Keratinocyte (primary cell): ENCODE measurements around the gene MYO16. TPM values are rescaled to one million over a fixed set of nuclear protein-coding genes. Genes with fewer than 3 reads are reported as not detected.
"Not testable (repeated sequence)": the region's sequence is repeated elsewhere in the genome, so short reads cannot be mapped to it uniquely, and the experiment has no call there.

Experiments
- DNase-seq: peaks from one replicate; pipeline ENCODE4 v3.0.0-alpha.2; 2011; ENCODE audit warnings: low read depth, missing footprints, low spot score
- FAIRE-seq: peaks from 2 replicates; lab custom pipeline; 2011; peaks lifted over from hg19 to GRCh38; lab: Jason Lieb, UNC
- H2AFZ ChIP-seq: 2 replicates; pipeline ENCODE4 v1.6.0; 2012; ENCODE audit warnings: low read length, control low read depth, inconsistent platforms; ENCODE audit not compliant: control insufficient read depth
- H3K27ac ChIP-seq: 2 replicates; pipeline ENCODE4 v1.5.1; 2011; ENCODE audit warnings: low read length; ENCODE audit not compliant: control insufficient read depth, insufficient read depth
- H3K27me3 ChIP-seq: 3 replicates; pipeline ENCODE4 v1.6.0; 2011; ENCODE audit warnings: low read length; ENCODE audit not compliant: control insufficient read depth, insufficient read depth; ENCODE audit errors: extremely low read depth
- H3K36me3 ChIP-seq, 2 experiments: 2 replicates in 1 of 2; 3 replicates in 1 of 2; pipeline ENCODE4 v1.5.1; 2011; ENCODE audit warnings: low read length in 2 of 2, mild to moderate bottlenecking in 1 of 2; ENCODE audit not compliant: control insufficient read depth in 2 of 2, insufficient read depth in 2 of 2; ENCODE audit errors: extremely low read depth in 1 of 2
- H3K4me1 ChIP-seq: 3 replicates; pipeline ENCODE4 v1.5.1; 2011; ENCODE audit warnings: low read length; ENCODE audit not compliant: control insufficient read depth, insufficient read depth; ENCODE audit errors: extremely low read depth
- H3K4me2 ChIP-seq: 3 replicates; pipeline ENCODE4 v1.6.0; 2011; ENCODE audit warnings: low read depth, low read length; ENCODE audit not compliant: control insufficient read depth, insufficient read depth; ENCODE audit errors: extremely low read depth
- H3K4me3 ChIP-seq, 3 experiments: fragments of 200-600 bp in 1 of 3; sonication (generic) in 1 of 3; 2 replicates in 2 of 3; 3 replicates in 1 of 3; pipeline ENCODE4 v1.5.1; 2011 to 2016; ENCODE audit warnings: low read length in 3 of 3, mild to moderate bottlenecking in 3 of 3, control low read depth in 2 of 3, inconsistent platforms in 1 of 3, low read depth in 1 of 3, mixed read lengths in 1 of 3, mixed run types in 1 of 3, moderate library complexity in 1 of 3; ENCODE audit not compliant: control insufficient read depth in 2 of 3, insufficient read depth in 2 of 3; ENCODE audit errors: extremely low read depth in 1 of 3
- H3K79me2 ChIP-seq: 2 replicates; pipeline ENCODE4 v1.6.0; 2012; ENCODE audit warnings: low read length; ENCODE audit not compliant: control insufficient read depth, insufficient read depth
- H3K9ac ChIP-seq: 3 replicates; pipeline ENCODE4 v1.6.0; 2011; ENCODE audit warnings: low read length; ENCODE audit not compliant: control insufficient read depth, insufficient read depth; ENCODE audit errors: extremely low read depth
- H3K9me1 ChIP-seq: 3 replicates; pipeline ENCODE4 v1.6.0; 2011; ENCODE audit warnings: low read length; ENCODE audit not compliant: control insufficient read depth, insufficient read depth; ENCODE audit errors: extremely low read depth
- H3K9me3 ChIP-seq: 2 replicates; pipeline ENCODE4 v1.5.1; 2012; ENCODE audit warnings: low read depth, low read length; ENCODE audit not compliant: control insufficient read depth
- H4K20me1 ChIP-seq: 3 replicates; pipeline ENCODE4 v1.6.0; 2011; ENCODE audit warnings: low read length; ENCODE audit not compliant: control insufficient read depth, insufficient read depth; ENCODE audit errors: extremely low read depth
- CTCF ChIP-seq, 3 experiments: IDR thresholded peaks in 1 of 3; conservative IDR thresholded peaks in 1 of 3; optimal IDR thresholded peaks in 1 of 3; 2 replicates in 2 of 3; 3 replicates in 1 of 3; pipeline versions ENCODE3 to v1.5.1; 2011; ENCODE audit warnings: low read length in 3 of 3, mild to moderate bottlenecking in 3 of 3, moderate library complexity in 2 of 3, control low read depth in 1 of 3, inconsistent platforms in 1 of 3; ENCODE audit not compliant: insufficient read depth in 2 of 3; ENCODE audit errors: extremely low read depth in 1 of 3
- EZH2 ChIP-seq: IDR thresholded peaks from one replicate; pipeline ENCODE4 v1.6.1; 2012; ENCODE audit warnings: inconsistent platforms, mild to moderate bottlenecking, low read length, moderate library complexity
- dilution Hi-C: fragments of 300-500 bp; cut with MboI; formaldehyde crosslinking; loops from one replicate; pipeline ENCODE4 v1.7.0; 2020; ENCODE audit warnings: low sequenced_read_pairs; ENCODE audit not compliant: extremely low pct_ligation_motif_present
- polyA plus RNA-seq, 5 experiments: library from polyadenylated mRNA; depleted of rRNA in 3 of 5; stranded (reverse) in 3 of 5; stranded (forward) in 1 of 5; unstranded in 1 of 5; fragments of >200 nt; gene quantifications; 1 replicate in 1 of 5; 2 replicates in 3 of 5; 3 replicates in 1 of 5; pipeline versions ENCODE4 v1.2.1 to v1.2.3, GENCODE V29; 2011 to 2012; ENCODE audit warnings: missing spikeins in 2 of 5, low read depth in 1 of 5, low replicate concordance in 1 of 5

The MYO16 gene
- polyA plus RNA-seq, 1 donor (not counting 4 experiments of a cell fraction or from before 2014, with no cell fraction given), result 0.08 TPM

- H3K4me2 ChIP-seq, result no peak overlapping the region
- no peaks in the 10 kb centered on the region for H3K9me1 ChIP-seq
- H3K27me3 ChIP-seq, result peaks cover 10% of the 10 kb centered on the region
- H3K9ac ChIP-seq, result no peak overlapping the region
- H3K36me3 ChIP-seq, result no peaks in the 10 kb centered on the region
- DNase-seq (no peak), FAIRE-seq (no peak)
- dilution Hi-C loops, result no loop called here
- no peaks in the 10 kb centered on the region for H3K79me2 ChIP-seq
- no peak overlapping the region for H3K4me3 ChIP-seq
- no peaks in the 10 kb centered on the region for H3K9me3 ChIP-seq
- no peak for TF ChIP-seq CTCF (optimal IDR thresholded peaks at IDR 0.05 in 1 of 3, IDR thresholded peaks at IDR 0.05 in 1 of 3, conservative IDR thresholded peaks at IDR 0.05 in 1 of 3; ENCODE audit: extremely low read depth in 1 of 3, insufficient read depth in 2 of 3, low read length in 3 of 3)
- no peak for TF ChIP-seq EZH2
- H2AFZ ChIP-seq, result no peak overlapping the region
- no peaks in the 10 kb centered on the region for H3K4me1 ChIP-seq
- no peak overlapping the region for H3K27ac ChIP-seq
- H4K20me1 ChIP-seq, result no peaks in the 10 kb centered on the region
Measured at GRCh38 chr13:109090796-109091195, 461.4 kb downstream of the MYO16 start.

GRCh38 chr13:109091249-109091648 lies 461.8 kb downstream of the MYO16 start:
- H3K27me3 ChIP-seq, result peaks cover 10% of the 10 kb centered on the region
- dilution Hi-C loops, result no loop called here
- DNase-seq (no peak), FAIRE-seq (no peak)
- no peak overlapping the region for H3K4me2 ChIP-seq
- H4K20me1 ChIP-seq, result no peaks in the 10 kb centered on the region
- H3K27ac ChIP-seq, result no peak overlapping the region
- no peak overlapping the region for H3K9ac ChIP-seq
- no peak overlapping the region for H2AFZ ChIP-seq
- H3K4me3 ChIP-seq, result no peak overlapping the region
- H3K36me3 ChIP-seq, result no peaks in the 10 kb centered on the region
- H3K4me1 ChIP-seq, result no peaks in the 10 kb centered on the region
- no peaks in the 10 kb centered on the region for H3K9me3 ChIP-seq
- TF ChIP-seq EZH2, result no peak
- TF ChIP-seq CTCF (optimal IDR thresholded peaks at IDR 0.05 in 1 of 3, IDR thresholded peaks at IDR 0.05 in 1 of 3, conservative IDR thresholded peaks at IDR 0.05 in 1 of 3; ENCODE audit: extremely low read depth in 1 of 3, insufficient read depth in 2 of 3, low read length in 3 of 3), result no peak
- H3K79me2 ChIP-seq, result no peaks in the 10 kb centered on the region
- no peaks in the 10 kb centered on the region for H3K9me1 ChIP-seq

GRCh38 chr13:109092186-109092585 lies 462.8 kb downstream of the MYO16 start:
- H3K9ac ChIP-seq, H3K79me2 ChIP-seq, DNase-seq, H3K4me2 ChIP-seq, H3K9me3 ChIP-seq, H3K36me3 ChIP-seq, H2AFZ ChIP-seq, H3K4me1 ChIP-seq, H3K4me3 ChIP-seq, FAIRE-seq, H4K20me1 ChIP-seq, H3K27ac ChIP-seq, dilution Hi-C loops, H3K9me1 ChIP-seq: not testable (repeated sequence)
- peaks cover 10% of the 10 kb centered on the region for H3K27me3 ChIP-seq
